Right renal cortex interstitium (tissue), 3 donors: Measurements from ENCODE around the gene SFMBT1. TPM values are rescaled to one million over a fixed set of nuclear protein-coding genes. Genes with fewer than 3 reads are reported as not detected.

Experiments used
- DNase-seq, 3 donors: peaks; one replicate each; pipeline ENCODE4 v3.0.0-alpha.2; 2013; ENCODE audit warnings: low read depth in 3 of 3, low spot score in 2 of 3
- polyA plus RNA-seq, 3 donors: library from polyadenylated mRNA; unstranded; fragments of 120-200 nt; gene quantifications; one replicate each; pipeline ENCODE4 v1.2.1, GENCODE V29; 2013; ENCODE audit not compliant: insufficient read length in 3 of 3

SFMBT1 gene
- polyA plus RNA-seq, 3 donors = 8.7 to 11.6 (median 11.0) TPM

GRCh38 chr3:53003320-53003719 is 42.6 kb downstream of the SFMBT1 start:
- no peak for DNase-seq

- no peak for DNase-seq
Observed at GRCh38 chr3:52998771-52999513, 46.9 kb downstream of the SFMBT1 start.

GRCh38 chr3:52990637-52991036 is 55.2 kb downstream of the SFMBT1 start:
- DNase-seq = no peak

- DNase-seq = no peak
Observed at GRCh38 chr3:52986938-52987337, 58.9 kb downstream of the SFMBT1 start.

GRCh38 chr3:52986049-52986448 is 59.8 kb downstream of the SFMBT1 start:
- no peak for DNase-seq

GRCh38 chr3:52983828-52984227 is 62.0 kb downstream of the SFMBT1 start:
- DNase-seq = no peak

- no peak for DNase-seq
Observed at GRCh38 chr3:52983336-52983807, 62.5 kb downstream of the SFMBT1 start.

- no peak for DNase-seq
Observed at GRCh38 chr3:52982839-52983238, 63.0 kb downstream of the SFMBT1 start.

GRCh38 chr3:52979190-52979983 is 66.5 kb downstream of the SFMBT1 start:
- no peak for DNase-seq

GRCh38 chr3:52978109-52978754 is 67.6 kb downstream of the SFMBT1 start:
- DNase-seq = no peak

GRCh38 chr3:52973806-52974205 is 72.1 kb downstream of the SFMBT1 start:
- no peak for DNase-seq

GRCh38 chr3:52971895-52972294 is 74.0 kb downstream of the SFMBT1 start:
- DNase-seq = no peak

GRCh38 chr3:52967398-52967797 is 78.5 kb downstream of the SFMBT1 start:
- DNase-seq = no peak

- no peak for DNase-seq
Observed at GRCh38 chr3:52962160-52962559, 83.7 kb downstream of the SFMBT1 start.

GRCh38 chr3:52959773-52960172 is 86.1 kb downstream of the SFMBT1 start:
- DNase-seq = no peak

- no peak for DNase-seq
Observed at GRCh38 chr3:52939600-52939999, 106.3 kb downstream of the SFMBT1 start.

GRCh38 chr3:52934630-52935530 is 111.0 kb downstream of the SFMBT1 start:
- DNase-seq = peak; percentile 12 to 23 (median 15)

- no peak for DNase-seq
Observed at GRCh38 chr3:52931889-52932288, 114.0 kb downstream of the SFMBT1 start.

GRCh38 chr3:52931328-52931727 is 114.5 kb downstream of the SFMBT1 start:
- DNase-seq = no peak

GRCh38 chr3:52930748-52931147 is 115.1 kb downstream of the SFMBT1 start:
- no peak for DNase-seq
